H1 (cell line): ENCODE measurements around the gene GNB1L. TPM values are rescaled to one million over a fixed set of nuclear protein-coding genes. Genes with fewer than 3 reads are reported as not detected.

Experiments used
- BRCA1 ChIP-seq: IDR thresholded peaks from 2 replicates; pipeline ENCODE4 v1.6.1; 2012; ENCODE audit warnings: low read depth, low read length, improper control_type of control experiment
- CHD1 ChIP-seq: IDR thresholded peaks from 2 replicates; pipeline ENCODE4 v1.6.1; 2012; ENCODE audit warnings: low read depth, low read length, improper control_type of control experiment
- CREB1 ChIP-seq: IDR thresholded peaks from 2 replicates; pipeline ENCODE4 v1.6.1; 2012; ENCODE audit warnings: inconsistent platforms
- EP300 ChIP-seq, 2 experiments: IDR thresholded peaks; 1 replicate in 1 of 2; 2 replicates in 1 of 2; pipeline ENCODE4 v1.6.1; 2011 to 2012; ENCODE audit warnings: low read depth in 2 of 2, low read length in 2 of 2, mild to moderate bottlenecking in 2 of 2, borderline replicate concordance in 1 of 2, inconsistent platforms in 1 of 2, moderate library complexity in 1 of 2
- EZH2 ChIP-seq: fragments of 200-600 bp; sonication (generic); IDR thresholded peaks from 2 replicates; pipeline ENCODE4 v1.7.1; 2012; ENCODE audit warnings: low read depth, mild to moderate bottlenecking, moderate library complexity, low read length, inconsistent platforms; ENCODE audit not compliant: severe bottlenecking
- GABPA ChIP-seq: IDR thresholded peaks from 2 replicates; pipeline ENCODE4 v1.6.1; 2011; ENCODE audit warnings: mild to moderate bottlenecking, low read length, moderate library complexity, borderline replicate concordance; ENCODE audit not compliant: insufficient read depth
- HDAC6 ChIP-seq: IDR thresholded peaks from one replicate; pipeline ENCODE4 v1.7.1; 2012; ENCODE audit warnings: low read depth, mild to moderate bottlenecking, inconsistent platforms, low read length, moderate library complexity
- NANOG ChIP-seq: IDR thresholded peaks from 2 replicates; pipeline ENCODE4 v1.6.1; 2011; ENCODE audit warnings: low read length, low read depth, mild to moderate bottlenecking, inconsistent platforms; ENCODE audit not compliant: insufficient read depth, poor library complexity, severe bottlenecking
- RAD21 ChIP-seq, 2 experiments: IDR thresholded peaks in 1 of 2; conservative IDR thresholded peaks in 1 of 2; 2 replicates each; pipeline ENCODE4 v1.6.1; 2011; ENCODE audit warnings: low read depth in 2 of 2, low read length in 2 of 2, improper control_type of control experiment in 1 of 2, inconsistent platforms in 1 of 2, mild to moderate bottlenecking in 1 of 2, moderate library complexity in 1 of 2
- TAF1 ChIP-seq: IDR thresholded peaks from 2 replicates; pipeline ENCODE4 v1.6.1; 2011; ENCODE audit warnings: mild to moderate bottlenecking, low read depth, low read length
- TBP ChIP-seq: IDR thresholded peaks from 2 replicates; pipeline ENCODE4 v1.6.1; 2011; ENCODE audit warnings: low read depth, low read length, improper control_type of control experiment
- polyA plus RNA-seq, 7 experiments: library from polyadenylated mRNA; depleted of rRNA in 3 of 7; stranded (reverse) in 5 of 7; unstranded in 2 of 7; fragments of >200 nt in 5 of 7; fragments of 200-250 nt in 2 of 7; gene quantifications; 1 replicate in 5 of 7; 2 replicates in 1 of 7; 4 replicates in 1 of 7; pipeline versions ENCODE4 v1.2.1 to v1.2.3, GENCODE V29; 2011 to 2013; ENCODE audit warnings: missing spikeins in 2 of 7, mixed read lengths in 2 of 7
- total RNA-seq: library from RNA; stranded (reverse); fragmentation: NEBNext Ultra II Directional; extraction: Animal tissue kit (Norgen Biotek cat#: 25700); gene quantifications from 2 replicates; pipeline ENCODE4 v1.2.1, GENCODE V29; 2021
- TF ChIP-seq, protein P1 (sequence below), 3 experiments: IDR thresholded peaks; 1 replicate in 2 of 3; 2 replicates in 1 of 3; pipeline versions ENCODE4 v1.5.1 to v1.6.1; 2011; ENCODE audit warnings: low read length in 3 of 3, mild to moderate bottlenecking in 3 of 3, inconsistent platforms in 2 of 3, low read depth in 1 of 3, moderate library complexity in 1 of 3; ENCODE audit not compliant: insufficient read depth in 1 of 3; ENCODE audit errors: control extremely low read depth in 1 of 3

Gene GNB1L
- total and polyA plus RNA-seq, 2 of the 8 experiments (the other 6 are each of a cell fraction or from before 2014, with no cell fraction given) = 14.0 to 15.6 TPM

DNA sequence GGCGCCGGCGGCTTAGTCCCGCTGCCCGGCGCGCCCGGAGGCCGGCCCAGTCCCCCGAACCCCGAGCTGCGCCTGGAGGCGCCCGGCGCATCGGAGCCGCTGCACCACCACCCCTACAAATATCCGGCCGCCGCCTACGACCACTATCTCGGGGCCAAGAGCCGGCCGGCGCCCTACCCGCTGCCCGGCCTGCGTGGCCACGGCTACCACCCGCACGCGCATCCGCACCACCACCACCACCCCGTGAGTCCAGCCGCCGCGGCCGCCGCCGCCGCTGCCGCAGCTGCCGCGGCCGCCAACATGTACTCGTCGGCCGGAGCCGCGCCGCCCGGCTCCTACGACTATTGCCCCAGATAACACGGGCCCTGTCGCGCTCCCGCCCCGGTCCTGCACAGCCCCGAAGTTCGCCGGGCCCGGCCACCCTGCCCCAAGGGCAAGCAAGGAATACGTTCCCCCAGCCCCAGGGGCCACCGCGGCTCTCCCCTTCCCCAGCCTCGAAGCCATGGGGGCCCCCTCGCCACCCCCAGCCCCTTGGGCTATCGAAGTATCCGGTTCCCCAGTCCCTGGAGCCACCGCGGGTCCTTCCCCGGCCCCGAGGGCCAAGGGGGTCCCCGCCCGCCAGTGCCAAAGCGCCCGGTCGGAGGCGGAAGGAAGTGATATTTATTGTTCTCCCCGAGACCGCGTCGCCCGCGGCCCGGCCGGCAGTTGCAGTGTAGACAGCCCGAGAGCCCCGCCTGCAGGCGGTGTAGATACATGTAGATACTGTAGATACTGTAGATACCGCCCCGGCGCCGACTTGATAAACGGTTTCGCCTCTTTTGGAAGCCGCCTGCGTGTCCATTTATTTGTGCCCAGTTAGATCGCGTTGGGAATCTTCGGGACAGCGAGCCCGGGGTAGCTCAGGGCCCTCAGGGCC, 87.9 kb downstream of the GNB1L start (continued):
- TF ChIP-seq BRCA1 = no peak
- TF ChIP-seq CREB1 = peak; percentile 26; the same call in 1 of the 2 replicates
- no peak for TF ChIP-seq HDAC6
- TF ChIP-seq TAF1 = no peak
- no peak for TF ChIP-seq EP300 (IDR thresholded peaks at IDR 0.05; ENCODE audit: borderline replicate concordance in 1 of 2, low read depth in 2 of 2, low read length in 2 of 2)
- TF ChIP-seq NANOG = no peak
- TF ChIP-seq EZH2 = peak; percentile 96
- TF ChIP-seq CHD1 = no peak
- TF ChIP-seq, protein P1, sequence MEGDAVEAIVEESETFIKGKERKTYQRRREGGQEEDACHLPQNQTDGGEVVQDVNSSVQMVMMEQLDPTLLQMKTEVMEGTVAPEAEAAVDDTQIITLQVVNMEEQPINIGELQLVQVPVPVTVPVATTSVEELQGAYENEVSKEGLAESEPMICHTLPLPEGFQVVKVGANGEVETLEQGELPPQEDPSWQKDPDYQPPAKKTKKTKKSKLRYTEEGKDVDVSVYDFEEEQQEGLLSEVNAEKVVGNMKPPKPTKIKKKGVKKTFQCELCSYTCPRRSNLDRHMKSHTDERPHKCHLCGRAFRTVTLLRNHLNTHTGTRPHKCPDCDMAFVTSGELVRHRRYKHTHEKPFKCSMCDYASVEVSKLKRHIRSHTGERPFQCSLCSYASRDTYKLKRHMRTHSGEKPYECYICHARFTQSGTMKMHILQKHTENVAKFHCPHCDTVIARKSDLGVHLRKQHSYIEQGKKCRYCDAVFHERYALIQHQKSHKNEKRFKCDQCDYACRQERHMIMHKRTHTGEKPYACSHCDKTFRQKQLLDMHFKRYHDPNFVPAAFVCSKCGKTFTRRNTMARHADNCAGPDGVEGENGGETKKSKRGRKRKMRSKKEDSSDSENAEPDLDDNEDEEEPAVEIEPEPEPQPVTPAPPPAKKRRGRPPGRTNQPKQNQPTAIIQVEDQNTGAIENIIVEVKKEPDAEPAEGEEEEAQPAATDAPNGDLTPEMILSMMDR (IDR thresholded peaks at IDR 0.05; ENCODE audit: control extremely low read depth in 1 of 3, insufficient read depth in 1 of 3, low read depth in 1 of 3, low read length in 3 of 3) = peak; percentile 29 to 52 (median 39)
- TF ChIP-seq TBP = no peak
- no peak for TF ChIP-seq GABPA
- TF ChIP-seq RAD21 (IDR thresholded peaks at IDR 0.05 in 1 of 2, conservative IDR thresholded peaks at IDR 0.05 in 1 of 2; ENCODE audit: low read depth in 2 of 2, low read length in 2 of 2) = peak; percentile 46 to 49
